ENCODE results near the gene CYP4X1.
A peak's percentile ranks its signal among the peaks of the same experiment; 100 is the strongest.
"Not testable (repeated sequence)": the region's sequence is repeated elsewhere in the genome, so short reads cannot be mapped to it uniquely, and the experiment has no call there.

The CYP4X1 gene

DNA sequence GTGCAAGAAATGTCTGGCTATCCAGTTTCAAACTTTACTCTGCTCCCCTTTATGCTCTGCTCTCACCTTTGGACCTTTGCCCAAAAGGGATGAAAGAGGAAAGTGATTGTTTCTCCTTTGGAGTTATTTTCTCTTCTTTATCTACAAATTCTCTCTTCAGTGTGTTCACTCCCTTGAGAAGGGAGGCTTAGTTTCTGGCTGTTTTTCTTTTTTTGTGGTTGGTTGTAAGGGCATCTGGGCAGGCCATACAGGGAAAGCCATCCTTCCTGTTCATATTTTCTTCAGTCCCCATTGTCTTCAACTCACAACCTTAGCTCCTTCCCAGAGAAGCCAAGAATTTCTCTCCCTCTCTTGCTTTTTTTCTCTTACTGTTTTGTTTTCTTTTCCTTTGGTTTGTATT, 46.0 kb downstream of the CYP4X1 start:
- not testable (repeated sequence) for DNase-seq

DNA sequence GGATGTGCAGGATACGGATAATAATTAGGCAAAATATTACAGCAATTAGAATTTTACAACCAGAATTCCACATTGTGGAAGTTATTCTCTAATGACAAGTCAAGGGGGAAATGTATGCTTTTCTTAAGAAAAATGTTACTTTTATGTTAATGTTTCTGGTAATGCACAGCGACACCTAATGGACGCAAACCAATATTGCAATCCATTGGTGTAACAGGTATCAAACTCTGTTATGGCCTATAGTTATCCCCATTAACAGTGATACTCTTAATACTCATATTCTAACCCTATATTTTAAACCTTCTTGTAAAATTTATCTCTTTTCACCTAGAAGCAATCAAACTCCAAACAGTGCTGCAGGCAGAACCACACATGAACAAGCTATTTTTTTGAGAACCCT, 65.9 kb downstream of the CYP4X1 start:
- DNase-seq: peak; percentile 24

DNA sequence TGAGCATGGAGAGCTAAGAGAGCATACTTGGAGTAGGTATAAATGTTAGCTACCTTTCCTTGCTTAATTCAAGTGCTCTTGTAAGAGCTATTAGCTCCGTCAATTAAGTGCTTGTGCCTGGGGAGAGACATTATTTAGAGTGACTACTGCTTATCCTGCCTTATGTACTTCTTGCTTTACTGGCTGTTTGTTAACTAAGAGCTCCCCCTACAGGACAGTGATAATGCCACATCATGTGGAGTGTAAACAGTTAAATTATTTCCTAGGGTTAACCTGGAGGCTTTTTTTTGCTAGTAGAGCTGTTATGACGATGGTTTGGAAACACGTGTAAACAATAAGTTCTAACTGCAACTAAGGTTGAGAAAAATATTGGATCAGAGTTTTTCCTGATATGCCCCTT, 68.0 kb downstream of the CYP4X1 start:
- not testable (repeated sequence) for DNase-seq
